Fibroblast of the conjunctiva (primary cell): ENCODE results near the gene MRPL34.

Source experiments
- DNase-seq: peaks from one replicate; pipeline ENCODE4 v3.0.0-alpha.2; 2010; ENCODE audit warnings: low read depth

MRPL34 gene

DNA sequence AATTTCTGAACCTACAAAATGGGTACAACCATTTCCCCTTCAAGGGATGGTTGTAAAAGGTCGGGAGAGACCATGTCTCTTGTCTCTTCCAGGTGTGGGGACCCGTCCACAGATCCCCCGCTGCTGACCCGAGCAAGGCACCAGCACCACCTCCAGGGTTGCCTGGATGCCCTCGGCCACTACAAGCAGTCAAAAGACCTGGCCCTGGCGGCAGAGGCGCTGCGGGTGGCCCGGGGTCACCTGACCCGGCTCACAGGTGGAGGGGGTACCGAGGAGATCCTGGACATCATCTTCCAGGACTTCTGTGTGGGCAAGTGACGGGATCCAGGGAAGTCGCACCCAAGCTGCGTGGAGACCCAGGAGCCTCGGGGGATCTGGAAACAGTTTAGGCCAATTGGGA lies 35.7 kb downstream of the MRPL34 start:
- no peak for DNase-seq

DNA sequence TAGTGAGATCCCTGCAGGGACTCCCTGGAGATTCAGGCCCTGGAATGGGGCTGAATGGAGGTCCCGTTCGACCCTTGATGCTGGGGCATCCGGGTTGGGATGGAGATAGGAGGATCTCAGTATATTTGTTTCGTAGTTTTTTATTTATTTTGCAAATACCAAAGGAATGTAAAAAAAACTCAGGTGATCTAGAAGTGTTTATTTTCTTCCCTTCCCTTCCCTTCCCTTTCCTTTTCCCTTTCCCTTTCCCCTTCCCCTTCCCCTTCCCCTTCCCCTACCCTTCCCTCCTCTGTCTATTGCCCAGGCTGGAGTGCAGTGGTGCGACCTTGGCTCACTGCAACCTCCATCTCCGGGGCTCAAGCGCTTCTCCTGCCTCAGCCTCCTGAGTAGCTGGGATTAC lies 36.2 kb downstream of the MRPL34 start:
- DNase-seq = no peak

DNA sequence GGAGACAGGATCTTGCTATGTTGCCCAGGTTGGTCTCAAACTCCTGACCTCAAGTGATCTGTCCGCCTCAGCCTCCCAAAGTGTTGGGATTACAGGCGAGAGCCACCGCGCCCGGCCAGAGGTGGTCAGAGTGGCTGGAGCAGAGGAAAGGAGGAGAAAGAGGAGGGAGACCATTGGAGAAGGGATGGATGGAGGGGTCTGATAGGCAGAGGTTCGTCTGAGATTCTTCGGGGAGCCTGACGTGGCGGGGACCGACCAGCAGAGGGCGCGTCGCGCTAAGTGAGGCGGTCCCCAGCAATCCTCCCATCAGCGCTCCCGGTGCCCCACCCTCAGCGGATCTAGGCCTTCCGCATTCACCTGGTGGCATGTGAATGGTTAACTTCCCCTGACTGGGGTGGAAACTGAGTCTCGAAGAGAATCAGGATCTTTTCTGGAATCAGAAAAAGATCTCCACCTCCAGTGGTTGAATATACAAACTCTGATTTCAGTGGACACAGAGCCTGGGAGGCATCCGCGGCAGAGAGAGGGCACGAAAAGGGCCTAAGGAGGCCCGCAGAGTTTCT lies 40.5 kb downstream of the MRPL34 start:
- no peak for DNase-seq

DNA sequence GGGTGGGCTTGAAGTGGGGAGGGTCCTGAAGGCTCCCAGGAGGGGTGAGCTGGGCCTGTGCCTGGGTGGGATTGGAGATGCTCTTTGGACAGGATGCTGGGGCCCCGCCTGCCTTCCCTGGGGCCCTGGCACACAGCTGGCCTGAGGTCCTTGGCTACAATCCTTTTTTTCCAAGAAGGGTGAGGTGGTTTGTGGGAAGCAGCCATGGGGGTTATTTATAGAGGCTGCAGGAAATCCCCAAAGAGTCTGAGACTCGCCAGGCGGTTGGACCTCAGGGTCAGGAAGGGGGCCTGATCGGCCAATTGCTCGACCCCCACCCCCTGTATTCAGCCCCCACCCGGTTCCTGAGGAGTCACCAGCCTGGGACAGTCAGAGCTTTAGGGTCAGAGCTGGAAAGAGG lies 41.7 kb downstream of the MRPL34 start:
- no peak for DNase-seq

DNA sequence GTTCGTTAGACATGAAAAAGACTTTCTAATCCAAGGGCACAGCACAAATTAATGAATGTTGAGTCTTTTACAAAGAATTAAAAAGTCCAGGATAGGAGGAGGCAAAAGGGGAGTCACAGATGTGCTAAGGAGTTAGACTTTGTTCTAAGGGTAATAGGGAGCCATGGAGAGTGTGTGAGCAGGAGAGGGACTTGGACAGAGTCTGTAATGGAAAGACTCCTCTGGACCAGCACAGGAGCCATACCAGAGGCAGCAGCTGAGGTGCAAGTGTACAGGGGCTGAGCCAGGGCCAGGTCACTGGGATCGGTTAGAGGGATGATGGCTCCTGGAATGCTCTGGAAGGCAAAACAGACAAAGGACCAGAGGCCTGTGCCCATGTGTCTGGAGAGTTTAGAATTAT lies 42.2 kb downstream of the MRPL34 start:
- DNase-seq = no peak

DNA sequence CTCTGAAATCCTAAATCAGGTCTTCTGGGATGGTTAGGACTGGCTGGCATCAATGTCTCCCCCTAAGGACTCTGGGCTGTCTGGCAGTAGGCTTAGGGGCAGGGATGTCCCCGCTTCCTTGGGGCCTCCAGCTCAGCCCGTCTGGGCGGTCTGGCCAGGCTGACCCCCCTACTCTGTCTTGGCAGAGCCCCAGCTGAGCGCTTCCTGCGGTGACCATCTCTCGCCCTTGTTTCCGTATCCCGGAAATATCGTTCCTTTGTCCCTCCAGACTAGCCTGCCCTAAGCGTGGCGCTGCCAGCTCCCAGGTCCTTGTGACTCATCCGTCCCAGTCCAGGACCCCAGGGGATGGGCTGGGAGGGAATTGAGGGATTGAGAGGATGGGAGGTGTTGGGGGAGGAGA lies 43.0 kb downstream of the MRPL34 start:
- no peak for DNase-seq

DNA sequence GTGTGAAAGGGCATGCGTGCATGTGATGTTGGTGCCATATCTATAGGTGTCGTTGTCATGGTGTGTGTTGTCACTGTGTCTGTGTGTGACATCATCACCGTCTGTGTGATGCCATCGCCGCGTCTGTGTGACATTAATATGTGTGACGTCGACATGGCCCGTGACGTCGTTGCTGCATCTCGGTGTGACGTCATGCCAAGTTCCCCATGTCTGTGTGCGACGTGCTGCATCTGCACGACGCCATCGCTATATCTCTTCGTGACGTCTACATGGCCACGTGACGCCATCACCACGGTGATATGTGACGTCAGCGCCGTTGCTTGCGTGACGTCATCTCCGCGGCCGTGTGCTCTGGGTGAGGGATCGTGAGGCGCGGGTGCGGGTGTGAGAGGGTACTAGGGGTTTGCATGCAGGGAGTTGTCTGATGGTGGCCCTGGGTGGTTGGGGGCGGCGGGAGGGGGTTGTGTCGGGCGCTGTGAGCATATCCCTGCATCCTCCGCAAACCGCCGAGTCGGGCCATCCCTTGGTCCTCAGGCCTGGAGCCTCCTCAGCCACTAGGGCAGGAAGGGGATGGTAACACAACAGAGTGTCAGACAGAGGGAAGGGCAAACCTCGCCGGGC lies 46.3 kb downstream of the MRPL34 start:
- no peak for DNase-seq

DNA sequence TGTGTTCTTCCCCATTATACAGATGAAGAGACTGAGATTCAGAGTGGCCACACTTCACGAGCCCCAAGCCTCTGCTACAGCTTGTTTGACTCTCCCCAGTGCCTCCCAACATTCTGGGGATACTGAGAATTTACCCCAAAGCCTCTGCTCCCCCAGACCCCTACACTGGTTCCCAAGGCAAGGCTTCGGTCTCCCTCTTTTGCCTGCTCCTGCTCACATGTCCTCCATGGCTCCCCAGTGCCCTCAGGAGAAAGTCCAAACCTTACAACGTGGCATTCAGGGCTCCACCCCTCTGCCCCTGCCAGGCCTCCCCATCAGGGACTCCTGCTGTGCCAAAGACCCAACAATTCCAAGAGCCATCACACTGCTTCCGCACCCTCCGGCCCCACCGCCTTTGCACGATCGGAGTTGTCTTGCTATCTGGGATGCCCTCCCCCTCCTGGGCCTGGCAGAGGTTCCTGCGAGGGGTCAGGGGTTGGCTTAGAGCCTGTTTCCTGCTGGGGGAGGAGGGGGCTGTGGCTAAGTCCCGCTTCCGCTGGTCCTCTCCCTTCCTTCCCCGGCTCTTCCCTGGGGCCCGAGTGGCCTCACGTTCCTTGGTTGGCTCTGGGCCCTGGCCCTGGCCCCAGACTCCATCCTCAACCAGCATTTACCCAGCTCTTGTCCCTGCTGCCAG lies 47.1 kb downstream of the MRPL34 start:
- DNase-seq = no peak

DNA sequence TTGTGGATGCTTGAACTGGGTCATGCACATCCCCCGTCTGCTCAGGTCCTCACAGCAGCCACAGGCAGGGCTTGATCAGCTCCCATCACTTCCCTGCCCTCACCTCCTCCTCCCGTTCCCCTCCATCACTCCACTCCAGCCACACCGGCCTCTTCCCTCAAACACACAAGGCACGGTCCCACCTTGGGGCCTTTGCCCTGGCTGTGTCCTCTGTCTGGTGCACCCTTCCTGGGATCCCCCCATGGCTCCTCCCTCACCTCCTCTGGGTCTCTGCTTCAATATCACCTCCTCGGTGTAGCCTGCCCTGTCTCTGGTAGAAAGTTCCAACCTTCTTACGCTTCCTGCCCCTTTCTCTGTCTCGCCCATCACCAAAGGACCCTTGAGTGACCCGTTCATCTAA lies 47.7 kb downstream of the MRPL34 start:
- no peak for DNase-seq
